GM19351 (cell line): ENCODE results near the gene KIF14.
"Not testable (repeated sequence)": the region's sequence is repeated elsewhere in the genome, so short reads cannot be mapped to it uniquely, and the experiment has no call there.

ENCODE experiments used
- ATAC-seq: cut with Tn5 transposase; IDR thresholded peaks from one replicate; pipeline ENCODE4 v1.9.1; 2021; ENCODE audit warnings: mild to moderate bottlenecking, moderate library complexity; ENCODE audit not compliant: unreplicated experiment

The KIF14 gene

DNA sequence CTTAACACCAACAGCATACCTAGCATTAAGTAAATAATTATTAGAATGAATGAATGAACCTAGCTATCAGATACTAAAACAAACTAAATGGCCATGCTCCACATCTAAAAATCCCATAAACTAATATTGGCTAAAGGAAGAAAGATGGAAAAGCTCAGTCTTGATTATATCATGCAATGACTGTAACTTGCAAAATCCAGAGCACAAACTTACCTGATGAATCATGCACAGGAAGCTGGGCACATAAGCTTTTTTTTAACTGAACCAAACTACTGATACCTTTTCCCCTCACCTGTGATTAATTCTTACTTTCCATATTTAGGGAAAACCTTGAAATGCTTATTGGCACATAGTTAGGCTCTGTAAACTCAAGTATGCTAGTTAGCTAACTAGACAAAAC, 70.2 kb downstream of the KIF14 start:
- no peak for ATAC-seq

DNA sequence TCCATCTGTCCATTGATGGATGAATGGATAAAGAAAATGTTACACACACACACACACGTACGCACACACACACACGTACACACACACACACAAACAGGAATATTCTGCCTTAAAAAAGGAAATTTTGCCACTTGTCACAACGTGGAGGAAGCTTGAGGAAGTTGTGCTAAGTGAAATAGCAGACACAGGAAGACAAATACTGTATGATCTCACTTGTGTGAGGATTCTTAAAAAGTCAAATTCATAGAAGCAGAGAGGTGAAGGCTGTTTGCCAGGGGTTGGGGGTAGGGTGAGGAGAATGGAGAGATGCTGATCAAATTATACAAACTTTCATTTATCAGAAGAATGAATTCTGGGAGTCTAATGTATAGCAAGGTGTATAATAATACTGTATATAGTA, 73.2 kb downstream of the KIF14 start:
- no peak for ATAC-seq

DNA sequence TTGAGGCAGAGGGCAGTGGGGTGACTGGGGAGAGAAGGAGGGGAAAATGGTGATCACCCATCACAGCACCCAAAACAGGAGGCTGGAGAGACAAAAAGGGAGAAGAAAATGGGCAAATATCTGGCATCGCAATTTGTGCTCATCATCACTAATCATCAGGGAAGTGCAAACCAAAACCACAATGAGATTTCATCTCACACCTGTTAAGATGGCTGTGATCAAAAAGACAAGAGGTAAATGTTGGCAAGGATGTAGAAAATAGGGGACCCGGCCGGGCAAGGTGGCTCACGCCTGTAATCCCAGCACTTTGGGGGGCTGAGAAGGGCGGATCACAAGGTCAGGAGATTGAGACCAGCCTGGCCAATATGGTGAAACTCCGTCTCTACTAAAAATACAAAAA, 74.0 kb downstream of the KIF14 start:
- no peak for ATAC-seq

DNA sequence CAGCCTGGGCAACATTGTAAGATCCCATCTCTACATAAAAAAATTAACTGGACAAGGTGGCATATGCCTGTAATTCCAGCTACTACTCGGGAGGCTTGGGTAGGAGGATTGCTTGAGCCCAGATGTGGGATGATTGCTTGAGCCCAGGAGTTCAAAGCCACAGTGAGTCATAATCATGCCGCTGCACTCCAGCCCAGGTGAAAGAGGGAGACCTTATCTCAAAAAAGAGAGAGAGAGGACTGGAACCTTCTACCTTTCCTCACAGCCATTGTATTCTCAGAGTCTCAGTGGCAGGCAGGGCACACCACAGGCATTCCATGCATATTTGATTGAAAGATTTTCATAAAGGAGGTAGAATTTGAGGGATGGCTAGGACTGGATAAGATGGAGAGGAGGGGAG, 78.4 kb downstream of the KIF14 start:
- ATAC-seq: no peak

DNA sequence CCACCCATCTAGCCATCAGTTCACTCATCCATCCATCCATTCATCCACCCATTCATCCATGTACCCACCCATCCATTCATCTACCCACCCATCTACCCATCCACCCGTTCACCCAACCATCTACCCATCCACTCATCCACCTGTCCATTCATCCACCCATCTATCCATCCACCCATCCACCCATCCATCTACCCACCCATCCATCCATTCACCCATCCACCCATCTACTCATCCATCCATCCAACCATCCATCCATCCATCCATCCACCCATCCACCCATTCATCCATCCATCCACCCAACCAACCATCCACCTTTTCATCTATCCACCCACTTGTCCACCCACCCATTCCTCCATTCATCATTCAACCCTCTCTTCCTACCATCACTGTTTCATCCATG, 80.3 kb downstream of the KIF14 start:
- ATAC-seq: no peak

DNA sequence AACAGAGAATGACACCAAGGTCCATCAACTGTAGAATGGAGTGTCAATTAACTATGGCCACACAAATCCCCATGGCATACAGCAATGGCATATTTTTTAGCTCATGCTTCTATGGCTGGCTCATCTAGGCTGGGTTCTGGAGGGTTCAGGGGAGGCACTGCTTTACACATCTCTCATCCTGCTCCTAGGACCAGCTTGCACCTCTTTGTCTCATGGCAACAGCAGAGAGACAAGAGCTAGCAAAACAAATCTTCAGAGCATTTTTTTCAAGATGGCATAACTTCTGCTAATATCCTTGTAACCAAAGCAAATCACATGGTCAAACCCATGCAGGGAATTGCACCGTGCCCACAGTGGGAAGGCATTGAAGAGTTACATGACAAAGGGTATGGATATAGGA, 82.4 kb downstream of the KIF14 start:
- no peak for ATAC-seq

DNA sequence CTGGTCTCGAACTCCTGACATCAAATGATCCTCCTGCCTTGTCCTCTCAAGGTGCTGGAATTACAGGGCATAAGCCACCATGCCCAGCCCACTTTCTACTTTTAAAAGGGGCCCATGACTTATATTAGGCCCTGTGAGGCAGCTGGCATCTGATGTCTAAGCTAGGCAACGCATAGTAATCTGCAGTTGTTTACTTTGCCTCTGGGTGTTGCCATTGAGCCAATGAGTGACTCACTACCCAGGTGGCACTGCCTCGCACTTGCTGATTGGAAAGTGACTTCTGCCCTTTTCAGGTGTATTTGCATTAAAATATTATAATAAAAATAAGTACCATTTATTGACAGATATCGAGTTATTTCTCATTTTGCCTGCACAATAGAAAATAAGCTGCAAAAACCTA, 84.9 kb downstream of the KIF14 start:
- ATAC-seq: no peak

DNA sequence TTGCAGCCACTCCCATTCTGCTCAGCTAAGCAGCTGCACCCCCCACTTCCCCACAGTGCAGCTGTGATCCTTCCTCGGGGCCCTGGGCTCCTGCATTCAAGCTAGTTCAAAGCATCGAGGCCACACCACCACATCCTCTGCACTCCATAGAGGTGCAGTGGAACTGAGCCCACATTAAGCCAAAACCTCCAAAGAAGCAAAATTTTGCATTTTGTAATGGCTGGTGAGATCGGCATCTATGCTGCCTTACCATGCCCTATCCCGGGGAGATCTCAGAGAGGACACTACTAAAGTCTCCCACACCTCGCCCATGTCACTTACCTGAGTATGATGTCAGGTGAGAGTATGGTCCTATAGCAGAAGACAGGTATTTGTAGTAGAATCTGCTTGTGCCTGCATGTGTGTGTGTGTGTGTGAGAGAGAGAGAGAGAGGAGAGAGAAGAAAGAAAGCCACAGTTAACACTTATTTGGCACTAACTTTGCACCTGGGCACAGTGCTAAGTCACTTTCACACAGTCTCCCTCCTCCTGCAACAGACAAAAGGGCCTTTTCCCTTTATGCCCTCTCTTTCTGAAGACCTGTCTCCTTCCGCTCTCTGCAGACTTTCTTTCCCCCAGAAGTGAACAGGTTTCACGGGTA, 89.8 kb downstream of the KIF14 start:
- ATAC-seq: no peak

DNA sequence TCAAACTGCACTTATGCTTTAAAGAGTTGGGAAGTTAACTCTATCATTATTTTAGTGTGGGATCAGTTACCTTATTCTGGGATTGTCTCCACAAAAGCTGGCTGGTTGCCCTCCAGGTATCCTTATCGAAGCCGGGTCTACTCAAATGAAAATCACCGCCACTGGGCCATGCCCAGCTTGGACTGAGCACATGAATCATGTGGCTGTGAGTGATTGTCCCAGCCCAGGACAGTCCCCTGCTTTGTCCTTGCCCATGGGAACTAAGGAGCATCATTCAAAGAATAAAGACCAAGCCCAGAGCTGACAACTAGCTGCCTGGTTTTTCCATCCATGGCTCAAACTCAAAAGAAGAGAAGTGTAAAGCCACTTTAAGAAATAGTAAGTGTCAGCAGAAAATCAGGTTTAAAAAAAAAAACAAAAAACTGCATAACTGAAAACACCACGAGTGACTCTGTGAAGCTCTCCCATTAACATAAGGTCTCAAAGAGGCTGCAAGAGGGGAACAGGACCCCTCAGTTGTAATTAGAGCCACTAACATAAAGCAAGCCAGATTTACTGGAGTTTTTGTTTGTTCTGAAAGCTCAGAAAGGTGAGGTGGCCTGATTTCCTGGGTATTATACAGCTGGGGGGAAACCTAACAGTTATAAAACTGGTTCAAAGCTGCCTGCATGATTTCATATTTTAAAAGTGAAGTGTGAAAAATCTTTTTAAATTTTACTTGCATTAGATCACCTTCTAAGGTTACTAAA, 91.5 kb downstream of the KIF14 start:
- no peak for ATAC-seq

DNA sequence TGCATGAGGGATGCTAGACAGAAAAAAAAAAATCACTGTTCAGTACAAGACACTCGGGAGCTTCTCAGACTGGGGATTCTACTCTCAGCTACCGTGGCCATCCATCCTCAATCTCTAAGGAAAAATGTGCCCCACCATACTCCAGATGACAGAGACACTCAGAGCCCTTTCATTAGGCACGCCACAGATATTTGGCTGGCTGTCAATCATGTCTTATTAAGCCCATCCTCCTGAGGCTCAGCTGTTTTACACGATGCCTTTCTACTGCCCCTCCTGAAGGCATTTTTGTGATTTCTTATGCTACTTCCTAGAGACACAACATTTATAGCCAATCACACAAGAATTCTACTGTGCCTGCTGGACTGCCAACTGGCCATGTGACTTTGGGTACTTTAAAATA, 92.9 kb downstream of the KIF14 start:
- no peak for ATAC-seq

DNA sequence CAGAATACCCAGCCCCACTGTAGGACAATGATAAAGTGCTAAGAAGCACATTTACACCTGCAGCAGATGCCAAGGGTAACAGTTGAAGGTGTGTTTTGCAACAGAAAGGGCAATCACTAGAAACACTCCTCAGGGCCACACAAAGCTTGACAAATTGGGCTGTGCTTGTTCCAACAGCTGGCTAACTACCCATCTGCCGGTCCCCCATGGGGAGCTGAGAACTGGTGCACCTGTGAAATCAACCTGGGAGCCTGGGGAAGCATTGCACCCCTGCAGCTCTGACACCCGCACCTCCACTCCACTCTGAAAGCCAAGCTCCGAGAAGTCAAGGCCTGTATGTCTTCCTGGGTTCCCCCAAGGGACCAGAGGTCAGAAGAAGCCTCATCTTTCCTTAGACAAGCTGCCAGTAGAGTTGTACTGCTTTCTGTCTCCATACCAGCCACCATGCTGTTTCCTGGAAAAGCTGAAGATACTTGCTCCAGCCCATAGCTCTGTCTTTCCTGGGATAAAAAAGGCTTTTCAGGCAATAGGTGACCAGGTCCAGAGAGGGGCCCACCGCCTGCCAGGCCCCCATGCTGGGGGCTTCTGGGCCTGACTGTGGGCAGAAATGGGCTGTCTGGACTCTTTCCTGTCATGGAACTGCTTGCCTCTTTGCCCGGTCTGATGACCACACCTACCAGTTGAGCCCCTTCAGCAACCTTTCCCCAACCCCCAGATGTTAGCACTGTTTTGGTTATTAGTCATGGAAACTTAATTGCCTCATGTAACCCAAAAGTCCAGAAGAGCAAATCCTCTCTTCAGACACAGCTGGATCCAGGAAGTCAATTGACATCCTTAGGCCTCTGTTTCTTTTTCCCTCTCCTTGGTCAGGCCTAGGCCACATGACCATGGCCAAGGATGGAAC, 93.6 kb downstream of the KIF14 start:
- peak; percentile 50 for ATAC-seq

DNA sequence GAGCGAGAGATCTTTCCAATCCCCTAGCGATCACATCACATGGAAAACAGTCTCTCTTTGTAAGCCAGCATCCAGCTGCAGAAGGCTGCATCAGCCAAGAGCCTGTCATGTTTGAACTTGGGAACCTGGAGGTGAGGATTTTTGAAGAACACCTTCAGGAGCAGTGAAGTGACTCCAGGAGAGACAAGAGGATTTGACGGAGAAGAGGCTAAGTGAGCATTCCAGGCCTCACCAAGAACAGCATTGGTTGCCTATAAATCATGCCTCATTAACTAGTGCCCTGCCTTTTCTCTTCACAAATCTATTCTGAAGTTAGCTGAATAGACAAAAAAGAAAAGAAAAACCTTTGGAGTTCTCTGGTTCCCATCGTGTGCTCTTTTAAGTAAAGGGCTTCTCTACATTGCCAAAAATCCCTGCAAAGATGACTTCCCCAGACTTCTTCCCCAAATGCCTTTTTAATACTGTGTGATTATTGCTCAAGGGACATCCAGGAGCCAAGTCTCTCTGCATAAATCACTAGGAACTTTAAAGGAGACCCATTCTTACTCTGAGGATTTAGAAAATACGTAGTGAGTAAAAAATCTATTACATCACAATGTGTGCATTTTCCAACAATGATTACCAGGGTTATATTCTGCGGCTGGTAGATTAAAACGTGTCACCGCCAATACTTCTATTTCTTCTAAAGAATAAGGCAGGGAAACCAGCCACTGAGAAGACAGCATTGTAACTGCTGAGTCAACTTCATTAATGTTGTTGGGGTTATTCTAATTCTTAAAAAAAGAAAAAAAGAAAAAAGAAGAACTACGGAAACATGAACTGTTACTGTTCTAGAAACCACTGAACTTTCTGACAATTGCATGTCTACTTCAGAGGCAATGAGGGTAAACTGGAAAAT, 95.2 kb downstream of the KIF14 start:
- ATAC-seq: no peak

DNA sequence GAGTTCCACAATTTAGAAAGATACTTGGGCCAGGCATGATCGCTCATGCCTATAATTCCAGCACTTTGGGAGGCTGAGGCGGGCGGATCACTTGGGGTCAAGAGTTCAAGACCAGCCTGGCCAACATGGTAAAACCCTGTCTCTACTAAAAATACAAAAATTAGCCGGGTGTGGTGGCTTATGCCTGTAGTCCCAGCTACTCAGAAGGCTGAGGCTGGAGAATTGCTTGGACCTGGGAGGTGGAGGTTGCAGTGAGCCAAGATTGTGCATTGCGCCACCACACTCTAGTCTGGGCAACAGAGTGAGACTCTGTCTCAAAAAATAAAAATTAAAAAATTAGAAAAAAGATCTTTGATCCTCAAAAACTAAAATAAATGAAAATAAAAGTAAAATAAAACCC, 96.0 kb downstream of the KIF14 start:
- ATAC-seq: not testable (repeated sequence)

DNA sequence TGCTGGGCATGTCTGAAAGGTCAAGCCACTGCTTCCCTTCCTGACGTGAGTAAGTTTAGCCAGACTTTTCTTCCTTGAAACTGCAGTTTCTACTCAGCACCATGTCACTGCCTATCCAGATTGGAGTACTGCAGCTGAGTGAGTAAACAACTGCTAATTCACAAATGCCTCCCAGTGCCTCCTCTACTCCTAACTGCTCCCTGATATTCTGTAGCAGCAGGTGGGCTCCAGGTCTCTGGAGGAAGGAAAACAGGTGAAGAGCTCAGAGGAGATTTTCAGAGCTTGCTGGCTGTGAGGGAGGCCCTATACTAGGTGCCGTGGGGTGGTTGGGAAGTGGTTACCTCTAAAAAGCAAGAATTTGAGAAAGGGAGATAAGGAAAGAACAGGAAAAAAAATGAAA, 96.5 kb downstream of the KIF14 start:
- ATAC-seq: no peak

DNA sequence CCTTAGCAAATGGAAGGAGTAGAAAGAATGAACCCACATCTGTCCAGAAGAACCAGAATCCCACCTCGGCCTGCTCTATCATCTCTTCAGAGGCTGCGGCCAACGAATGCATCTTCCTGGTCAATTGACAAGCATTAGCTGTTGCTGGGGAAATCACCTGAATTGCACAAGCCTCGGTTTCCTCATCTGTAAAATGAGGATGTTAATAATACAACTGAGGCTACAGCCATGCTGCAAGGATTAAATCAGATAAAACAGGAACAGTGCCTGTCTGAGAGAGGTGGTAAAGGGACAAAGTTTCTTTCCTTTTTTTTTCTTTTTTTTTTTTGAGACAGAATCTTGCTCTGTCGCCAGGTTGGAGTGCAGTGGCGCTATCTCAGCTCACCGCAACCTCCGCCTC, 99.8 kb downstream of the KIF14 start:
- ATAC-seq: no peak

DNA sequence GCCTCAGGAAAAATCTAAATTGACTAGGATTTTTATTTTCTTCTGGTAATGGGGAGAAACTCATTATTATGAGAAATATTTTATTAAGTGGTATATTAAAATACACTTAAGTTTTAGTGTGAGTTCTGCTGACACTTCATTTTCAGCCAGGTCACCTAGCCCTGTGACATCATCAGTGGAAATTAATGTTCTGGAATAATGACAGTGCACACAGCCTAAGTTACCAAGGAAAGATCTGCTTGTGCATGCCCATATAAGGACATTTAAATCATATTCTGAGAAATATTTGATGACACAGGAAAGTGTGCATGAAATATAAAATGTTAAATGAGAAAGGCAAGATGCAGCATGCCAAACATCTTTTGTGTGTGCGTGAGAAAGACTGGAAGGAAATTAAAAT, 102.0 kb downstream of the KIF14 start:
- ATAC-seq: no peak

DNA sequence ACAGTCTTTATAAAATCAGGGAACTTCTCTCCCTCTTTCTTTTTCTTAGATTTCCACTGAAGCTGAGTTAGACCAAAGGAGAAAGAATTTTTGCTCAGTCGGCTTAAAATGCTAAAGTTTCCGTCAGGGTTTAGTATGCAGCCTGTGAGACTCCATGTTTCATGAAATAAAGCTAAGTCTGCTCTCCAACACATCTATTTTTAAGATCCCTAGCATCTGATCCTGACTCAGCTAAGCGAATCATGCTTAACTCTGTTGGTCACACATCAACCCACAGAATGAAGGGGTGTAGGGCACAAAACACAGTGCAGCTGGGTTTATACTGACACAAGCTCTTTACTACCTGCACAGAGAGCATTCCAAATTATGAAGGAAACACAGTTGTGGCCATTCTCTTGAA, 108.4 kb downstream of the KIF14 start:
- ATAC-seq: no peak

DNA sequence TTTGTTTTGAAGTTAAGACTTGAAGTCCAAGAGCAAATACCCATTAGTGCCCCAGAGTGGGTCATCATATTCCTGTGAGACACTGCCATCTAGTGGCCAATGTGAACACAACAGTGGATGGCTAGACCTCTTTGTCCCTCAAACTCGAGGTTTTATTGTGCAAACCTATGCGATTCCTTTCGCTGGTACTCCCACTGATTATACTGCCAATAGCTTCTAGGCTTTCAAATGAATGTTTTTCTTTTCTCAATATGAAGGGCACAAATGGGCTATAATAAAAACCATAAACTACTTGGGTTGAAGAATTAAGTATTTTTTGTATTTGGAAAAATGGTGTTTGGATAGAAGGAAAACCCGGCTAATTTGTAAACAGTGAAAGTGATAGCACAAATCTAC, 110.3 kb downstream of the KIF14 start:
- peak; percentile 77 for ATAC-seq

DNA sequence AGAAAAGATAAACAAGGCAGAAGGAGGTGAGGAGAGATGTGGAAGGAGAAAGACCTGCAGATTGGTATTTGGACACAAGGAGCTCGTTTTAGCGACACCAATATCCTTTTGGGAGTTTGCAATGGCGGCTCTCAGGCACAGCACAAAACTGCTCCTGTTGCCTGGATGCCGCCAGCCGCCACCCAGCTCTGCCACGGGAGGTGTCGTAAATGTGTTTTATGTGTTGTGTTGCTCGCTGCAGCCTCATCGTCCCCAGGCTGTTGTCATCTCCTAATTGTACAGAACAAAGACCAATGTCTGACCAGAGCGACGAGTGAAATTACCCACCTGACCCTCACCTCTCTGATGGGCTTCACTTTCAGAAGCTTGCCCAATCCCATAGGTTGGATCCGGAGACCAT, 114.1 kb downstream of the KIF14 start:
- ATAC-seq: no peak

DNA sequence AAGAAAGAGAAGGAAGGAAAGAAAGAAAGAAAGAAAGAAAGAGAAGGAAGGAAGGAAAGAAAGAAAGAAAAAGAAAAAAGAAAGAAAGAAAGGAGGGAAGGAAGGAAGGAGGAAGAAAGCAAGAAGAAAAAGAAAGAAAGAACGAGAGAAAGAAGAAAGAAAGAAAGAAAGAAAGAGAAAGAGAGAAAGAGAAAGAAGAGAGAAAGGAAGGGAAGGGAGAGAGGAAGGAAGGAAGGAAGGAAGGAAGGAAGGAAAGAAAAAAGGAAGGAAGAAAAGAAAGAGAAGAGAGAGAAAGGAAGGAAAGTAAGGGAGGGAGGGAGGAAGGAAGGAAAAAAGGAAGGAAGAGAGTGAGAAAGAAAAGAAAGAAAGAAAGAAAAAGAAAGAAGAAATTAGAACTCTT, 115.3 kb downstream of the KIF14 start:
- ATAC-seq: no peak
